ENCODE measurements around the gene NTSR2. TPM values are rescaled to one million over a fixed set of nuclear protein-coding genes. Genes with fewer than 3 reads are reported as not detected.

NTSR2 gene
- total RNA-seq, 2 experiments from 2014 or later: not detected

DNA sequence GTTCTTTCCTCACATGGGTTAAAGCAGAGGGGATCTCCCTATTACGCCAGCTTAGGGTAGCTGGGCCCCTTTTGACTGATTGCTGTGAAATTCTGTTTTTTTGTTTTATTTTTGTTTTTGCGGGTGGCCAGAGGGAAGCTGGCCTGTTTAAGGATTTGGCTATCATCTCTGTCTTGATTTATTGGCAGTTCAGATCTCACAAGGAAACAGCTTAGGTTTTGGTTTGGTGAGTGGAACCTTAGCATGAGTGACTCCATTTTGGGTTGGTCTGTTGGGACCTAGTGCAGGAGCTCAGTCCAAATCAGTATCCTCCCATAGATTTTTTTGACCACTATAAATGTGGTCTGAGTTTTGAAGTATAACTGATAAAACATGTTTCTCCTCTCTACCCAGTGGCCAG lies 25.6 kb upstream of the NTSR2 start:
- no peaks in the 10 kb centered on the region for H3K9me3 Mint-ChIP-seq (ENCODE audit: low read depth)
- CTCF ChIA-PET: interaction anchor here (0.7 to 6.5 kb wide), 4 partner anchors 12 to 85 kb away, joined by 3 to 101 read pairs (median 32); partner anchors contain the start of gene LPIN1
- no peak overlapping the region for H3K4me3 Mint-ChIP-seq

DNA sequence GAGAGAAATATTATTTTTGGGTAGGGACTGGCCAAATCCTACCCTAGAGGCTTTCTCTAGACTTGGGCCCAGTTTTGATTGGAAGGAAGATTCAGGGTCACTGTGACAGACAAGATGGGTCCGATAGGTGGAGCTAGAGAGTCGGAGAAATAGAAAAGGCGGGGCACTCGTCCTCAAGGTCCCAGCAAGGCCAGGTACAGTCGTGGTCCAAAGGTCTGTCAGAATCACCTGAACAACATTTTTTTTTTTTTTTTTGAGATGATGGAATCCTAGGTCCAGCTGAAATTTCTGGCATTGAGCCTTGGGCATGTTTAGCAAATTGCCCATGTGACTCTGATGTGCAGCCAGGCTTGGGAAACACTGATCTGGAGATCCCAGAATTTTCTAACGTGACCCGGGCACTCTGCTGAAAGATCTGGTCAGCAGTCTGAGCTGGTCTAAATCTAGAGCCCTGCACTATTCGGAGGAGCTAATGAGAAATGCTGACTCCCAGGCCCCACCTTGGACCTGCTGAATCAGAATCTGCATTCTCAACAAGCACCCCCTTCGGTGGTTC lies 23.0 kb upstream of the NTSR2 start:
- H3K9me3 Mint-ChIP-seq (ENCODE audit: low read depth): no peaks in the 10 kb centered on the region
- DNase-seq: peak; percentile 75
- H3K36me3 Mint-ChIP-seq: no peaks in the 10 kb centered on the region
- no peak overlapping the region for H3K4me3 Mint-ChIP-seq
- CTCF ChIA-PET: interaction anchor here (0.5 to 6.5 kb wide), 27 partner anchors 10 to 1314 kb away, joined by 3 to 101 read pairs (median 4); partner anchors contain the start of gene LPIN1
- no peak overlapping the region for H3K27ac Mint-ChIP-seq
- H3K27me3 Mint-ChIP-seq: peaks cover 3% of the 10 kb centered on the region
- ATAC-seq: peak; percentile 76
- H3K4me1 Mint-ChIP-seq: peaks cover 11% of the 10 kb centered on the region

More for the DNA sequence above, 25.6 kb upstream of the NTSR2 start:
- Mint-ChIP-seq H3K27ac (no peak overlapping the region), H3K27me3 (no peaks in the 10 kb centered on the region), H3K36me3 (no peaks in the 10 kb centered on the region), H3K4me1 (no peaks in the 10 kb centered on the region)
- DNase-seq (no peak), ATAC-seq (no peak)

DNA sequence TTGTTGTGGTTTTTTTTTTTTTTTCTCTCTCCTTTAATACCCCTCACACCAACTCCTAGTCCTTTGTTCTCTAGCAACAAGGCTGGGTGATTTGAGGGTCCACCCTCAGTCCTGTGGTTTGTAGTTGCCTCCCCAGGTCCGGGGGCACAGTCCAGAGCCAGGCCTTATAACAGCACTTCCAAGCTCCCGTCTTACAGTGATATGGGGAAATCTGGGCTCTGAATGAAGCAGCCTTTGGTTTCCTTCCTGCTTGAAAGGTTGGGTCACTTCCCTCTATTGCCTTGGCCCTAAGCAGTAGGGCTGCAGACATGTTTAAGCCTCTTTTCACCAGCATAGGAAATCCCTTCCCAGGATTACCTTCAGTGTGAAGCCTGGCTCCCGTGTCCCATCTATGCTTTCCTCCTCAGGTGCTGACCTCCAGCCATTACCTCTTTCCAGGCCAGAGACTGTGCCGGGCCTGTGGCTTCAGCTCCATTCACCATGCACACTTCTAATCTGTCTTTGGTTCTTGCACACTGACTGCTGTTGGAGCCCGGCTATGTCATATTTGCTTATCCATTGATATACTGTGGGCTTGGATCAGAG lies 21.2 kb upstream of the NTSR2 start:
- Mint-ChIP-seq H3K27ac (no peak overlapping the region), H3K27me3 (peaks cover 8% of the 10 kb centered on the region), H3K4me1 (peaks cover 14% of the 10 kb centered on the region), H3K4me3 (no peak overlapping the region), H3K9me3 (ENCODE audit: low read depth) (no peaks in the 10 kb centered on the region), H3K36me3 (no peaks in the 10 kb centered on the region)
- DNase-seq (no peak), ATAC-seq (no peak)
- CTCF ChIA-PET: interaction anchor here (2.1 to 6.5 kb wide), 3 partner anchors 53 to 93 kb away, joined by 12 to 71 read pairs (median 60); partner anchors contain the start of gene LPIN1

DNA sequence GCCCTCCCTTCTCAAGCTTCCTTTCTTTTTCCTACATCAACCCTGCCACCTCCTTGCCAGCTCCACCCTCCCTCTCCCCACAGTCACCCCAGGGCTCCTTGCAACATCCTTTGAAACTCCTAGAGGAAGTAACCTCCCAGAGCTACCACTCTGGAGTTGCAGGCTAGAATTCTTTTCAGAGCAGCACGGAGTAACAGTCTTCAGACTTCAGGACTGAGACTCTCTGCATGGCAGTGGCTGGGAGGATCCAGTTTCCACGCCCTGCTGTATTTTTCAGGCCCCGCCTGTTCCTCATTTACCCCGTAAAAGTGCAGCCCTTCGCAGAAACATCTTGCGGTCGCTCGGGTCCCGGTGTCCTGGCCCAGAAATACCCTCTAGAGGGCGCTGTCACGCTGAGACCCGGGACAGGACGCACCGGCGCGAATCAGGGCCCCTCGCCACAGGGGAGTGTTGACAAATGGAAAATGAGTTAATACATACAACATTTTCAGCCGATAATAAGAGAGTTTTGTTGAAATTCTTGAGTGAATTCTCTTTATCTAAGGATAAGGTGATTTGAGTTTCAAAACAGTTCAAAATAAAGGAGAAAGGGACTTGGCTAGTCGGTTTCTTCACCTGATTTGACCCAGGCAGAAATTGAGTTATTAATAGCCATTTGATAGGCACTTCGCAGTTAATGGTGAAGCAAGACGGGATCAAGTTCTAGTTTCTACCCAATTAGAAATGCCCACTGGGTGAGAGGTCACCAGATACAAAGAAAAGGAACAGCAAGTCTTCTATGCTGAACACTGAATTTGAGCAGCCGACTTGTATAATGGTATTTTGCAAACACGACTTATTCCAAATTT lies 18.5 kb upstream of the NTSR2 start:
- CTCF ChIA-PET: interaction anchor here (0.7 to 5.7 kb wide), 14 partner anchors 9 to 1243 kb away, joined by 3 to 71 read pairs (median 6); no protein-coding TSS in a partner anchor

DNA sequence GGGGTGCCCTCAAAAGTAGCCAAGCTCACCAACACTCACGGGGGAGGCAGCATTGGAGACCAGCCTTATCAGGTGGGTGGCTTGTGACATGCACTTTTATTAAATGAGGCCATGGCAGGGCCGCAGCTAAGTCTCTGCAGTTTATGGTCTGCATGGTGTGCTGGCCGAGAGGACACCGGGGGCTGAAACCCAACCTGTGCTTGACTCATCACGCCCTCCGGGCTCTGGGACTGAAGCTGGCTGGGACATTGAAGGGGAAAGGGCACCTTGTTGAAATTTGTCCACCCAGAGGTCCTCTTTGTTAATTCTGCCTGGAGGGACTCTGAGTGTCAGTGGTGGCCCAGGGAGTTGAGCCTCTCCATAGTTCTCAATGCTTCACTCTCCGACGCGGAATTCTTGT lies 17.7 kb upstream of the NTSR2 start:
- CTCF ChIA-PET: interaction anchor here (0.7 to 5.7 kb wide), 12 partner anchors 8 to 1244 kb away, joined by 3 to 71 read pairs (median 6); no protein-coding TSS in a partner anchor
- H3K4me3 Mint-ChIP-seq: no peak overlapping the region
- DNase-seq: no peak
- H3K27me3 Mint-ChIP-seq: peaks cover 23% of the 10 kb centered on the region
- H3K36me3 Mint-ChIP-seq: no peaks in the 10 kb centered on the region
- no peak for ATAC-seq
- no peaks in the 10 kb centered on the region for H3K9me3 Mint-ChIP-seq (ENCODE audit: low read depth)
- H3K4me1 Mint-ChIP-seq: peaks cover 14% of the 10 kb centered on the region
- no peak overlapping the region for H3K27ac Mint-ChIP-seq

More for the DNA sequence above, 18.5 kb upstream of the NTSR2 start:
- Mint-ChIP-seq H3K9me3 (ENCODE audit: low read depth) (no peaks in the 10 kb centered on the region), H3K27me3 (peaks cover 19% of the 10 kb centered on the region), H3K36me3 (no peaks in the 10 kb centered on the region), H3K27ac (no peak overlapping the region), H3K4me1 (peaks cover 14% of the 10 kb centered on the region), H3K4me3 (peak overlapping the region; percentile 43)
- peak; percentile 90 for DNase-seq
- ATAC-seq: peak; percentile 95

DNA sequence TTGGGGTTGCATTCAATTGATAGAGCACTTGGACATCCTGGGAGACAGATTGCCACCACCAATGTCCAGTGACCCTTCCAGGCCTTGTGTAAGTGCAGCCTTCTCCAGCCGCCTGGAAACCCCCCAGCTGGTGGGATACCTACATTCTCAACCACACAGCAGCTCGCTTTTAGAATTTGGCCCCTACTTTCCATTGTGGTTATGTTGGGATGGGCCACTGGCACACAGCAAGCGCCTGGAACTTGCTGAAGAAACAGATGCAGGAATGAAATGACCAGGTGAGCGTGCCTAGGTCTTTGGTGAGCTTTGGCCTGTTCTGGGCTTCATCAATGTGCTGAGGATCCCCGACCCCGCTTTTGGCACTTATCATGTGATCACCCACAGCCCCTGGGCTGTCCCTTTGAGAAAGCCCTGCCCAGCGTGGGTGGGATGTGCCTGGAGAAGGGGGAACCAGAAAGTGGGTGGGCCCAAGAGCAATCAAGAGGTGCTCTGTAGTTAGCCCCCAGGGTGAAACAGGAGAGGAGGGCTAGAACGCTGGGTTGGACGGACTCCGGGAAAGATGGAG lies 16.0 kb upstream of the NTSR2 start:
- no peaks in the 10 kb centered on the region for H3K9me3 Mint-ChIP-seq (ENCODE audit: low read depth)
- DNase-seq (no peak), ATAC-seq (no peak)
- peaks cover 26% of the 10 kb centered on the region for H3K27me3 Mint-ChIP-seq
- H3K27ac Mint-ChIP-seq: no peak overlapping the region
- H3K4me1 Mint-ChIP-seq: peaks cover 19% of the 10 kb centered on the region
- no peak overlapping the region for H3K4me3 Mint-ChIP-seq
- no peaks in the 10 kb centered on the region for H3K36me3 Mint-ChIP-seq
- CTCF ChIA-PET: interaction anchor here (1.8 to 5.7 kb wide), 3 partner anchors 93 to 98 kb away, joined by 4 to 71 read pairs (median 31); no protein-coding TSS in a partner anchor

DNA sequence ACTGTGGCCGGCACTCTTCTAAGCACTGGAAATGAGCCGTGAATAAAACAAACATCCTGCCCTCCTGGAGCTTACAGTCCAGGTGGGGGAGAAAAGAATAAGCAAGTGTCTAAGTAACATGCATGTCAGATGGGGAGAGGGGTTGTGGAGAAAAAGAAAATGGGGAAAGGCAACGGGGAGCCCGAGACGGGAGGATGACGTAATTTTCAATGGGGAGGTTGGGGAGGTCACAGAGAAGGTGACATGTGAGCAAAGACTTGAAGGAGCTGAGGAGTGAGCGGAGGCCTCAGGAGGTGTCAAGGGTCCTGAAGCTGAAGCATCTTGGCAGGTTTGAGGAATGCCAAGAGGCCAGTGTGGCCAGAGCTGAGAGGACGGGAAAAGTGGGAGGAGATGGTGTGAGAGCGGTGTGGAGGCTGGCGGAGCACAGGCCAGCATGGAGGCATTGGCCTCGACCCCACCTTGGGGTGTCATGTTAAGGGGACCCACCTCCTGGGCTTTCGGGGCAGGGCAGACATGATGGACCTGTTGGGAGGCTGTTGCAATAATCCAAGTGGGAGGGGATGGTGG lies 15.0 kb upstream of the NTSR2 start:
- Mint-ChIP-seq H3K36me3 (no peaks in the 10 kb centered on the region), H3K4me1 (peaks cover 19% of the 10 kb centered on the region), H3K27me3 (peaks cover 26% of the 10 kb centered on the region), H3K9me3 (ENCODE audit: low read depth) (no peaks in the 10 kb centered on the region), H3K4me3 (no peak overlapping the region), H3K27ac (no peak overlapping the region)
- ATAC-seq (no peak), DNase-seq (no peak)
- CTCF ChIA-PET: interaction anchor here (1.2 to 4.1 kb wide), 3 partner anchors 8 to 105 kb away, joined by 3 to 24 read pairs (median 4); no protein-coding TSS in a partner anchor

DNA sequence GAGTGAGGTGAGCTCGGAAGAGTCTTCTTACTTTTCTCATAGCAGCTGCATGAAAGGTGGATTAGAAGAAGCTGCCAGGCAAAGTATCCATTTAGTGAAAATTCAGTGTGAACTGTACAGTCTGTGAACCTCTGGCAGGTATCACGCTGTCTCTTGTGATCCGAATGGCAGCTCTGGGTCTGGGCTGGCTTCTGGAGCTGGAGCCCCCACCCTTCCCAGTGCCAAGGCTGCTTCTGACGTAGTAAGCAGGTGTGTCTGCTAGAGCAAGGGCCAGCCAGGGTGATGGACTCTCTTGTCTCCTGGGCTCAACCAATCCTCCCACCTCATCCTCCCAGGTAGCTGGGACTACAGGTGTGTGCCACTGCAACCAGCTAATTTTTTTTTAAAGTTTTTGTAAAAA lies 14.0 kb upstream of the NTSR2 start:
- ATAC-seq (no peak), DNase-seq (no peak)
- H3K27ac Mint-ChIP-seq: no peak overlapping the region
- CTCF ChIA-PET: interaction anchor here (0.6 to 4.1 kb wide), 6 partner anchors 9 to 1032 kb away, joined by 3 to 24 read pairs (median 3); no protein-coding TSS in a partner anchor
- peaks cover 17% of the 10 kb centered on the region for H3K4me1 Mint-ChIP-seq
- H3K36me3 Mint-ChIP-seq: no peaks in the 10 kb centered on the region
- no peak overlapping the region for H3K4me3 Mint-ChIP-seq
- H3K27me3 Mint-ChIP-seq: peaks cover 29% of the 10 kb centered on the region
- no peaks in the 10 kb centered on the region for H3K9me3 Mint-ChIP-seq (ENCODE audit: low read depth)

DNA sequence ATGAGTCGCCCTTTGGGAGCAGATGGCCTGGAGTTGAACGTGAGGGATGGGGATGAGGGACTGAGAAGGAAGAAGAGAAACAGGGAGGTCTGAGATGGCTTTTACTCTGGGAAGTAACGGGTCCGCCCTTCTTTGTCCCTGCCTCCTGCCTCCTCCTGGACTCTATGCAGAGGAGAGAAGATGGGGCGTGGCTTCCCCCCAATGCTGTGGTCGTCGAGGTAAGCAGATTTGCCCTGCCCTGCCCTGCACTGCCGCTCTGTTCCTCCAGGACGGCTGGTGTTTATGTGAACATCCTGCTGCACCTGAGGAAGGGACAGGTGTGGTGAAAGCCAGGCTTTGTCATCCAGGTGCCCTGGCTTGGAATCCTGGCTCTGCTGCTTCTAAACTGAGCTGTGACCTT lies 13.5 kb upstream of the NTSR2 start:
- CTCF ChIA-PET: interaction anchor here (0.6 to 4.1 kb wide), 6 partner anchors 9 to 1033 kb away, joined by 3 to 24 read pairs (median 3); no protein-coding TSS in a partner anchor
- H3K4me1 Mint-ChIP-seq: peaks cover 12% of the 10 kb centered on the region
- ATAC-seq (no peak), DNase-seq (no peak)
- H3K9me3 Mint-ChIP-seq (ENCODE audit: low read depth): no peaks in the 10 kb centered on the region
- H3K27ac Mint-ChIP-seq: no peak overlapping the region
- peaks cover 34% of the 10 kb centered on the region for H3K27me3 Mint-ChIP-seq
- H3K4me3 Mint-ChIP-seq: no peak overlapping the region
- H3K36me3 Mint-ChIP-seq: no peaks in the 10 kb centered on the region

DNA sequence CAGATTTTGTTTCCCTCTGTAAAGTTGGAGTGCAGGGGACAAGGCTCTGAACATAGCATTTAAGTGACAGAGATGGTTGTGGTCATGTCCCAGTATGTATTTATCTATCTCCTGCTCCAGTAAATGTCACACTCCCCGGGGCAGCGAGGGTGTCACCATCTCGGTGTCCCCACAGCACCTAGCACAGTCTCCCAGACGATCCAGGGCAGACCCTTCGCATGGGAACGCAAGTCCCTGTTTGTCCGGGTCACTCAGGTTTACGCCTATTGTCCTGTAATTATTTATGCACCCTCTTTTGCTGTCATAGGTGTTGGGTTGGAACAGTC lies 12.6 kb upstream of the NTSR2 start:
- Mint-ChIP-seq H3K9me3 (ENCODE audit: low read depth) (no peaks in the 10 kb centered on the region), H3K27me3 (peaks cover 40% of the 10 kb centered on the region), H3K4me1 (peaks cover 5% of the 10 kb centered on the region), H3K27ac (no peak overlapping the region), H3K36me3 (no peaks in the 10 kb centered on the region), H3K4me3 (no peak overlapping the region)
- CTCF ChIA-PET: interaction anchor here (0.7 to 4.1 kb wide), 5 partner anchors 10 to 549 kb away, joined by 3 to 24 read pairs (median 3); a partner anchor contains a TSS
- ATAC-seq (no peak), DNase-seq (no peak)

DNA sequence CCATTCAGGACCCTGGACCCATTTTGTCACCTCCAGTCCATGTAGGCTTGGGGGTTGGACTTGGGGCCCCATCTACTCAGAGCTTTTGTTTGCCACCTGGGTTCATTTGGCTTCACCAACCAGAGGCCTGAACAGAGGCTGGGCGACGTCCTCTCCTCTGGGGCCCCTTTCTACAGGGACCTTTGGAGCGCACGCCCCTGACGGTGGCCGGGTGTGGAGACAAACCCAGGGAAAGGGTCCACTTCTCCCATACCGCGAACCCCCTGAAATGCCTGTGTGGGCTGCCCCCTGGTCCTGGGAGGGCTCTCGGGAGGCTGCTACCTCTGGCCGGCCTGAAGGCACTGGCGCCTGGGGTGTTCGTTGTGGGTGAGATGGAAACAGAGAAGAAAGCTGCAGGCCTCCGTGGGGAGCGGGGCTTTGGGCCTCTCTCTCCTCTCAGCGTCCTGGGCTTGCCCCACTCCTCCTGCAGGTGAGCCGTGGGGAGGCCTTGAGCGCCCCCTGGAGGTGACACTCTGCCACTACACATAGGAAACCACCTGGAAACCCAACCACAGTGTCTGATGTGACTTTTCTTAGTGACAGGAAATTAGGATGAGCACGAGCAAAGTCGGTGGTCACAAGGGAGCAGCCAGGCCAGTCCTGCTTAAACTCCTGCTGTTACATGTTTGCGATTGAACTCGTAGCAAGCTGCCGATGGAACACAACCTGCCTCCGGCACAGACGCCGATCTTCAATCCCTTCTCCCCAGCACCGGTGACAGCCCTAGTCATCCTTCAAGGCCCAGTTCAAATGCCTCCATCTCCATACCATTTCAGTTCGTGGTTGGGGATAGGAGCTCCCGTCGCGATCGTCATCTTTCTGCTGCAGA lies 12.0 kb upstream of the NTSR2 start:
- peak; percentile 62 for DNase-seq

More for the DNA sequence above, 12.0 kb upstream of the NTSR2 start:
- H3K27ac Mint-ChIP-seq: no peak overlapping the region
- CTCF ChIA-PET: interaction anchor here (0.7 to 4.1 kb wide), 8 partner anchors 10 to 549 kb away, joined by 3 to 24 read pairs (median 3); a partner anchor contains a TSS
- peaks cover 5% of the 10 kb centered on the region for H3K4me1 Mint-ChIP-seq
- H3K27me3 Mint-ChIP-seq: peaks cover 42% of the 10 kb centered on the region
- no peaks in the 10 kb centered on the region for H3K9me3 Mint-ChIP-seq (ENCODE audit: low read depth)
- no peaks in the 10 kb centered on the region for H3K36me3 Mint-ChIP-seq
- H3K4me3 Mint-ChIP-seq: no peak overlapping the region
- peak; percentile 59 for ATAC-seq
